Astrocyte (in vitro differentiated cells and primary cell): ENCODE data around the gene CLN5.

Source experiments
- EZH2 ChIP-seq: IDR thresholded peaks from 2 replicates; pipeline ENCODE4 v1.6.1; 2012; ENCODE audit warnings: mild to moderate bottlenecking, low read length, inconsistent platforms; ENCODE audit not compliant: insufficient read depth
- TF ChIP-seq, protein P1 (sequence below): IDR thresholded peaks from 2 replicates; pipeline ENCODE4 v1.5.1; 2011; ENCODE audit warnings: low read depth, mild to moderate bottlenecking, inconsistent platforms, low read length, moderate library complexity; ENCODE audit not compliant: insufficient read depth

DNA sequence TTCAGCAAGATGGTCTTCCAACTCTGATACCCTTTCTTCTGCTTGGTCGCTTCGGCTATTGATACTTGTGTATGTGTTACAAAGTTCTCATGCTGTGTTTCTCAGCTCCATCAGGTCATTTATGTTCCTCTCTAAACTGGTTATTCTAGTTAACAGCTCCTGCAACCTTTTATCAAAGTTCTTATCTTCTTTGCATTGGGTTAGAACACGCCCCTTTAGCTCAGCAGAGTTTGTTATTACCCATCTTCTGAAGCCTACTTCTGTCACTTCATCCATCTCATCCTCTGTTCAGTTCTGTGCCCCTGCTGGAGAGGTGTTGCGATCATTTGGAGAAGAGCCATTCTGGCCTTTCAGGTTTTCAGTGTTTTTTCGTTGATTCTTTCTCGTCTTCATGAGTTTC is 24.9 kb upstream of the CLN5 start:
- TF ChIP-seq, protein P1, sequence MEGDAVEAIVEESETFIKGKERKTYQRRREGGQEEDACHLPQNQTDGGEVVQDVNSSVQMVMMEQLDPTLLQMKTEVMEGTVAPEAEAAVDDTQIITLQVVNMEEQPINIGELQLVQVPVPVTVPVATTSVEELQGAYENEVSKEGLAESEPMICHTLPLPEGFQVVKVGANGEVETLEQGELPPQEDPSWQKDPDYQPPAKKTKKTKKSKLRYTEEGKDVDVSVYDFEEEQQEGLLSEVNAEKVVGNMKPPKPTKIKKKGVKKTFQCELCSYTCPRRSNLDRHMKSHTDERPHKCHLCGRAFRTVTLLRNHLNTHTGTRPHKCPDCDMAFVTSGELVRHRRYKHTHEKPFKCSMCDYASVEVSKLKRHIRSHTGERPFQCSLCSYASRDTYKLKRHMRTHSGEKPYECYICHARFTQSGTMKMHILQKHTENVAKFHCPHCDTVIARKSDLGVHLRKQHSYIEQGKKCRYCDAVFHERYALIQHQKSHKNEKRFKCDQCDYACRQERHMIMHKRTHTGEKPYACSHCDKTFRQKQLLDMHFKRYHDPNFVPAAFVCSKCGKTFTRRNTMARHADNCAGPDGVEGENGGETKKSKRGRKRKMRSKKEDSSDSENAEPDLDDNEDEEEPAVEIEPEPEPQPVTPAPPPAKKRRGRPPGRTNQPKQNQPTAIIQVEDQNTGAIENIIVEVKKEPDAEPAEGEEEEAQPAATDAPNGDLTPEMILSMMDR: no peak
- TF ChIP-seq EZH2: no peak
